HEK293T (cell line): ENCODE data around the gene SLCO4A1.

ENCODE experiments used
- CTCF ChIA-PET: fragments of 350-600 bp; formaldehyde crosslinking; extraction: SDS; loops from one replicate; lab custom pipeline; 2021; ENCODE audit warnings: antibody characterized with exemption, inconsistent platforms; lab: Yijun Ruan, JAX
- POLR2A ChIA-PET: fragments of 350-600 bp; formaldehyde crosslinking; extraction: SDS; loops from one replicate; lab custom pipeline; 2020; ENCODE audit warnings: antibody characterized with exemption, inconsistent platforms; lab: Yijun Ruan, JAX
- DNase-seq: peaks from one replicate; pipeline ENCODE4 v3.0.0; 2012; ENCODE audit warnings: mixed read lengths; ENCODE audit errors: extremely low spot score
- ARNT ChIP-seq: fragments of 450-650 bp; IDR thresholded peaks from 2 replicates; pipeline ENCODE4 v1.6.1; 2017; ENCODE audit warnings: mild to moderate bottlenecking
- BHLHE40 ChIP-seq: fragments of 450-650 bp; IDR thresholded peaks from 2 replicates; pipeline ENCODE4 v1.6.1; 2016; ENCODE audit warnings: mild to moderate bottlenecking, moderate library complexity, borderline replicate concordance
- CTBP1 ChIP-seq: fragments of 450-650 bp; IDR thresholded peaks from 2 replicates; pipeline ENCODE4 v1.6.1; 2016; ENCODE audit warnings: borderline replicate concordance
- ELF4 ChIP-seq: fragments of 450-650 bp; IDR thresholded peaks from 2 replicates; pipeline ENCODE4 v1.6.1; 2017; ENCODE audit warnings: antibody characterized with exemption
- FOXA1 ChIP-seq: fragments of 450-650 bp; IDR thresholded peaks from 2 replicates; pipeline ENCODE4 v1.6.1; 2016; ENCODE audit warnings: mild to moderate bottlenecking
- FOXK2 ChIP-seq: fragments of 450-650 bp; IDR thresholded peaks from 2 replicates; pipeline ENCODE4 v1.6.1; 2016; ENCODE audit warnings: mild to moderate bottlenecking
- FOXM1 ChIP-seq: fragments of 450-650 bp; IDR thresholded peaks from 2 replicates; pipeline ENCODE4 v1.6.1; 2017; ENCODE audit warnings: mild to moderate bottlenecking, borderline replicate concordance
- HDGF ChIP-seq: fragments of 450-650 bp; IDR thresholded peaks from 2 replicates; pipeline ENCODE4 v1.6.1; 2017; ENCODE audit warnings: antibody characterized with exemption, borderline replicate concordance
- L3MBTL2 ChIP-seq: fragments of 450-650 bp; conservative IDR thresholded peaks from 2 replicates; pipeline ENCODE4 v1.6.1; 2016; ENCODE audit warnings: mild to moderate bottlenecking
- LEF1 ChIP-seq: fragments of 450-650 bp; IDR thresholded peaks from 2 replicates; pipeline ENCODE4 v1.6.1; 2017; ENCODE audit warnings: mild to moderate bottlenecking, borderline replicate concordance
- NFRKB ChIP-seq: fragments of 450-650 bp; IDR thresholded peaks from 2 replicates; pipeline ENCODE4 v1.6.1; 2016; ENCODE audit warnings: mild to moderate bottlenecking, moderate library complexity
- SP1 ChIP-seq: fragments of 450-650 bp; IDR thresholded peaks from 2 replicates; pipeline ENCODE4 v1.6.1; 2017
- SUZ12 ChIP-seq: fragments of 450-650 bp; IDR thresholded peaks from 2 replicates; pipeline ENCODE4 v1.6.1; 2016; ENCODE audit warnings: mild to moderate bottlenecking
- TARDBP ChIP-seq: fragments of 450-650 bp; IDR thresholded peaks from 2 replicates; pipeline ENCODE4 v1.6.1; 2016
- ZNF384 ChIP-seq: fragments of 450-650 bp; IDR thresholded peaks from 2 replicates; pipeline ENCODE4 v1.6.1; 2016
- TF ChIP-seq, protein P1 (sequence below): fragments of 450-650 bp; IDR thresholded peaks from 2 replicates; pipeline ENCODE4 v1.6.1; 2016

Gene SLCO4A1

DNA sequence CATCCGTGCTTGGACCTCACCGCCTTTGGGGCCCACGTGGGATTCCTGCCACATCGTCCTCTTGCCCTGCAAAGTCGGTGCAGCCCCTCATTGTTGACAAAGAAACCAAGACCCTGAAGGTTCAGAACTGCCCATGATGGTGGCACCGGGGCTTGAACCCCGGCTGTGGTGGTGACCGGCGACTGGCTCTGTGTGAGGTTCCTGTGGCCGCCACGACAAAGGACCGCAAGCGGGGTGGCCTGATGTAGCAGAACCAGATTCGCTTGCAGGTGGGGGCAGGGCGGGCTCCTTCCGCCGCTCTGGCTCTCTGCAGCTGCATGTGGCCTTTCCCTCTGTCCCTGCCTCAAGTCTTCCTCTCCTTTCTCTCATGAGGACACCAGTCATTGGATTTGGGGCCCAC, 28.7 kb downstream of the SLCO4A1 start:
- ChIA-PET POLR2A (no interaction called here), CTCF (interaction anchor here (1.6 kb wide), 1 partner anchor 120 kb away, joined by 5 read pairs; no protein-coding TSS in a partner anchor)
- DNase-seq, result no peak
- no peak for TF ChIP-seq SUZ12
- no peak for TF ChIP-seq CTBP1

DNA sequence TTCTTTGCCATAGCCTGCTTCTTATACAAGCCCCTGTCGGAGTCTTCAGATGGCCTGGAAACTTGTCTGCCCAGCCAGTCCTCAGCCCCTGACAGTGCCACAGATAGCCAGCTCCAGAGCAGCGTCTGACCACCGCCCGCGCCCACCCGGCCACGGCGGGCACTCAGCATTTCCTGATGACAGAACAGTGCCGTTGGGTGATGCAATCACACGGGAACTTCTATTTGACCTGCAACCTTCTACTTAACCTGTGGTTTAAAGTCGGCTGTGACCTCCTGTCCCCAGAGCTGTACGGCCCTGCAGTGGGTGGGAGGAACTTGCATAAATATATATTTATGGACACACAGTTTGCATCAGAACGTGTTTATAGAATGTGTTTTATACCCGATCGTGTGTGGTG, 29.5 kb downstream of the SLCO4A1 start:
- ChIA-PET POLR2A (no interaction called here), CTCF (interaction anchor here (1.6 kb wide), 1 partner anchor 120 kb away, joined by 5 read pairs; no protein-coding TSS in a partner anchor)
- DNase-seq, result no peak
- TF ChIP-seq ZNF384 (no peak), NFRKB (no peak), LEF1 (no peak), L3MBTL2 (no peak), BHLHE40 (no peak), ARNT (no peak), CTBP1 (no peak), TARDBP (no peak), SP1 (no peak), ELF4 (no peak), FOXK2 (no peak), FOXA1 (no peak)

DNA sequence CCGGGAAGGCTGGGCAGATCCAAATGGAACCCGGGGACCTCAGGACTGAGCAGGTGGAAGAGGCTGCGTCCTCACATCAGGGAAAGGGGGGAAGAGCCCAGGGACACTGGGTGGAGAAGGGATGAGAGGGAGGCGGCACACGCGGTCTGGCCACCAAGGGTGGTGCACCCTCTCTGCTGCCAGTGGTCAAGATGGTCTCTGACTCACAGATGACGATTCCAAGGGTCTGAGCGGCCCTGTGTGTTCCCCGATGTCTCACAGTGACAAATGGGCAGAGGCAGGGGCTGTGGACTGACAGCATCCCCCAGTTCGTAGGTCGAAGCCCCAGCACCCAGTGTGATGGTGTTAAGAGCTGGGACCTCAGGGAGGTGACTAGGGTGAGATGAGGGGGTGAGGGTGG, 32.1 kb downstream of the SLCO4A1 start:
- CTCF ChIA-PET, result interaction anchor here (1.4 kb wide), 1 partner anchor 12 kb away, joined by 4 read pairs; no protein-coding TSS in a partner anchor

DNA sequence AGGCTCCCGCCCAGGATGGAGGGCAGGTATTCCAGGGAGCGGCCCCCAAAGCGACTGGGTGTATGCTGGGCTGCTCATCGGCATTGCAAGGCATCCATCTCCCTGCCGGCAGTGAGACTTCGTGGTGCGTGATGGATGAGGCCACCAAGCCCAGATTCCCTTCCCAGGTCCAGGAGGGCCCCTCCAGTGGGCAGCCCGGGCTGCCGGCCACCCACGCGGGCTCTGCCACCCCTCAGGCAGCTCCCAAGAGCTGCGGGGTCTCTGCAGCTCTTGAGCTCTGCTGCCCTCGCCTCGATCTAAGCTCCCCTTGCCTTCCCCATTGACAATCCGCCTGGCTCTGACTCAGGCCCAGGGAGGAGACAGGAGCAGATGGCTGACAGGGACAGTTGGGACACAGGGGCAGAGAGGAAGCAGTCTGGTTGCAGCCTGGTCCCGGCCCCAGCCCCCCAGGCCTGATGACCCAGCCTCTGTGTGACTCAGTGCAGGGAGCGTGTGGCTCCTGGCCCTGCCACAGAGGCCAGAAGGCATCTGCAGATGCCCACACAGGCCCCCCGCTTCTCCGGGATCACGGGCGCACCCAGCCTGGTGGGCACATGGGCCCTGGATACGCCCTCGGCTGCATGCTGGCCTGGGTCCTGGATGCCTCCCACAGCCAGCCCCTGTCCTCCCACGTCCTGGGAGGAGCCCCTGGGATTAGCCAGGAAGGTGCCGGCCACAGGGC, 33.0 kb downstream of the SLCO4A1 start:
- TF ChIP-seq FOXA1, result no peak
- TF ChIP-seq TARDBP, result no peak
- no peak for TF ChIP-seq SP1
- TF ChIP-seq ARNT, result no peak
- no peak for TF ChIP-seq HDGF
- TF ChIP-seq FOXM1, result no peak
- TF ChIP-seq L3MBTL2, result no peak
- TF ChIP-seq, protein P1, sequence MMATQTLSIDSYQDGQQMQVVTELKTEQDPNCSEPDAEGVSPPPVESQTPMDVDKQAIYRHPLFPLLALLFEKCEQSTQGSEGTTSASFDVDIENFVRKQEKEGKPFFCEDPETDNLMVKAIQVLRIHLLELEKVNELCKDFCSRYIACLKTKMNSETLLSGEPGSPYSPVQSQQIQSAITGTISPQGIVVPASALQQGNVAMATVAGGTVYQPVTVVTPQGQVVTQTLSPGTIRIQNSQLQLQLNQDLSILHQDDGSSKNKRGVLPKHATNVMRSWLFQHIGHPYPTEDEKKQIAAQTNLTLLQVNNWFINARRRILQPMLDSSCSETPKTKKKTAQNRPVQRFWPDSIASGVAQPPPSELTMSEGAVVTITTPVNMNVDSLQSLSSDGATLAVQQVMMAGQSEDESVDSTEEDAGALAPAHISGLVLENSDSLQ, result no peak
- no peak for TF ChIP-seq FOXK2
- TF ChIP-seq NFRKB, result no peak
- TF ChIP-seq LEF1, result no peak
- DNase-seq, result no peak
- POLR2A ChIA-PET, result no interaction called here
- CTCF ChIA-PET, result no interaction called here

More for the DNA sequence above, 32.1 kb downstream of the SLCO4A1 start:
- POLR2A ChIA-PET, result no interaction called here
- TF ChIP-seq TARDBP (no peak), SP1 (no peak), HDGF (no peak), SUZ12 (no peak), BHLHE40 (no peak), ARNT (no peak), NFRKB (no peak), ELF4 (no peak), LEF1 (no peak), L3MBTL2 (no peak), FOXM1 (no peak), CTBP1 (no peak), FOXA1 (no peak), FOXK2 (no peak), ZNF384 (no peak)
- TF ChIP-seq, protein P1, result no peak
- no peak for DNase-seq

DNA sequence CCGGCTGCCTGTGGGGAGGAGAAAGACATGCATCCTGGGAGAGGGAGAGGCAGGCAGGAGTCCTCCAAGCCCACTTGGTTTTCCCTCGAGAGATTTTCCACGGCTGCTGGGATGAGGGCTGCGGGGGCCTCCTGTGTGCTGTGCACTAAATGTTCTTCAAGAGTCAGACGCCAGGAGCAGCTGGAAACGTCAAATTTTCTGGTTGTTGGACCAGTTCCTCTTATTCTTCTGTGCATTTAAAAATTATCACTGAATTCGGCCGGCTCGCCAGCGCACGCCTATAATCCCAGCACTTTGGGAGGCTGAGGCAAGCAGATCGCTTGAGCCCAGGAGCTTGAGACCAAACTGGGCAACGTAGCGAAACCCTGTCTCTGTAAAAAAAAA, 33.6 kb downstream of the SLCO4A1 start:
- ChIA-PET POLR2A (no interaction called here), CTCF (no interaction called here)
- no peak for DNase-seq
- TF ChIP-seq SUZ12, result no peak
- TF ChIP-seq ARNT, result no peak
- no peak for TF ChIP-seq LEF1
- TF ChIP-seq HDGF, result no peak
- TF ChIP-seq NFRKB, result no peak
- no peak for TF ChIP-seq FOXA1
- TF ChIP-seq SP1, result no peak
- TF ChIP-seq ZNF384, result no peak
- TF ChIP-seq FOXM1, result no peak
- no peak for TF ChIP-seq FOXK2
- TF ChIP-seq TARDBP, result no peak
- no peak for TF ChIP-seq CTBP1
- no peak for TF ChIP-seq BHLHE40

DNA sequence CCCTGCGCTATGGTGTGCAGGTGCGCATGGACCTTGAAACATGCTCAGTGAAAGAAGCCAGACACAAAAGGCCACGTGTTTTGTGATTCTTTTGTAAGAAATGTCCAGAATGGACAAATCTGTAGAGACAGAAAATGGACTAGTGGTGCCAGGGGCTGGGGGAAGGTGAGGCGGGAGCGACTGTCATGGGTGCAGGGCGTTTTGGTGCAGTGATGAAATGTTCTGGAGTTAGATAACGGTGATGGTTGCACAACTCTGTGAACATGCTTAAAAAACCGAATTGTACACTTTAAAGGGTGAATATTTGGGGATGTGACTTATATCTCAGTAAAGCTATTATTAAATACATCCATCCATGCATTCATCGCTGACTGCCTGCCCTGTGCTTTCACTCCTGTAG, 34.7 kb downstream of the SLCO4A1 start:
- TF ChIP-seq ELF4 (no peak), FOXM1 (no peak), CTBP1 (no peak), SP1 (no peak), LEF1 (no peak), TARDBP (no peak)
- TF ChIP-seq, protein P1, result no peak
- ChIA-PET POLR2A (no interaction called here), CTCF (no interaction called here)
- DNase-seq, result no peak

DNA sequence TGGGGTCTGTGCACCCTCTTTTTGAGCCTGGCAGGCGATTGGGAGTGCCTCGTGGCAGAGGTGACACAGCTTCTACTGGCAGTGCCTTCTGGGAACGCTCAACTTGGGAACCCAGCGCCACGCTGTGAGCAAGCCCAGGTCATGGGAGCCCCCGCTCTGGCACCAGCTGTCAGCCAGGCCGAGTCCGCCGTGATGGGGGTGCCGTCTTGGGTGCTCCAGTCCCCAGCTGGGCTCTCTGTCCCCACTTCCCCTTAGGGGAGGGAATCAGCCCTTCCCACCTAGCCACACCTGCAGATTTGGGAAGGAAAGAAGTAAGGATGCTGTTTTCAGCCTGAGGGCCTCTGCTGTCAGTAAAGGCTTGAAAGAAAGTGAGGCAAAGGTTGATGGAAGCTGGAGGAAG, 35.4 kb downstream of the SLCO4A1 start:
- CTCF ChIA-PET, result no interaction called here
- TF ChIP-seq ZNF384 (no peak), BHLHE40 (no peak), TARDBP (no peak), FOXA1 (no peak), HDGF (no peak), SP1 (no peak), L3MBTL2 (no peak), ARNT (no peak), ELF4 (no peak), FOXM1 (no peak), SUZ12 (no peak), CTBP1 (no peak), NFRKB (no peak), LEF1 (no peak), FOXK2 (no peak)
- TF ChIP-seq, protein P1, result no peak
- DNase-seq, result no peak
- POLR2A ChIA-PET, result no interaction called here
